Dendritic cell treated with granulocyte-macrophage colony-stimulating factor and Interleukin-4, amounts not matched to agents 40 ng/mL and 50 ng/mL, for 4 days (primary cell): ENCODE measurements around the gene HTR4.

Experiments
- H3K27ac Mint-ChIP-seq: one replicate; pipeline ENCODE4 v1.8.0; 2022; ENCODE audit warnings: mild to moderate bottlenecking, mixed read lengths
- H3K27me3 Mint-ChIP-seq: one replicate; pipeline ENCODE4 v1.8.0; 2022; ENCODE audit warnings: mild to moderate bottlenecking, mixed read lengths
- H3K36me3 Mint-ChIP-seq: one replicate; pipeline ENCODE4 v1.8.0; 2022; ENCODE audit warnings: low read depth, mixed read lengths
- H3K4me1 Mint-ChIP-seq: one replicate; pipeline ENCODE4 v1.8.0; 2022; ENCODE audit warnings: low read depth, mixed read lengths
- H3K4me3 Mint-ChIP-seq: one replicate; pipeline ENCODE4 v1.8.0; 2022; ENCODE audit warnings: mild to moderate bottlenecking, moderate library complexity, mixed read lengths
- H3K9me3 Mint-ChIP-seq: one replicate; pipeline ENCODE4 v1.8.0; 2022; ENCODE audit warnings: mixed read lengths
- intact Hi-C: fragments of 100-400 bp; cut with micrococcal nuclease; formaldehyde crosslinking; loops from one replicate; pipeline ENCODE4 v1.15.0; 2022

Gene HTR4

DNA sequence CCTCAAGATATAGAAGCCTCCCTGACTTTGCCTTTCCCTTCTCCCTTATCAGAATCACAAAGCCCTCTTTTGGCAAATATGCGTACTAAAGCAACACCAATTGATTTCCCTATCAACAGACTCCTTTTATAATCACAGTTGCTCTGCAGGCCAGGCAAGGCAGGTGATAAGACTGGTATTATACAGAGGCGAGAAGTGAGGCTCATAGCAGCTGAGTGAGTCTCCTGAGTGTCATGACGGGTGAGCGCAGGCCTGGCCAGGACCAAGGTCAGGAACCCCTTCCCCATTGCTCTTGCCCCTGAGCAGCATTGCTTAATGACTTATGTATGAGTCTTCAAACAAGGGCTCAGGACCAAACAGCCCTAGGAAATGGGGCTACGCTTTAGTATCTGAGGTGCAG, 199.8 kb downstream of the HTR4 start:
- H3K4me3 Mint-ChIP-seq = no peak overlapping the region
- H3K4me1 Mint-ChIP-seq = no peaks in the 10 kb centered on the region
- intact Hi-C loops = no loop called here
- no peaks in the 10 kb centered on the region for H3K9me3 Mint-ChIP-seq
- no peaks in the 10 kb centered on the region for H3K36me3 Mint-ChIP-seq
- peaks cover 1% of the 10 kb centered on the region for H3K27me3 Mint-ChIP-seq
- H3K27ac Mint-ChIP-seq = no peak overlapping the region

DNA sequence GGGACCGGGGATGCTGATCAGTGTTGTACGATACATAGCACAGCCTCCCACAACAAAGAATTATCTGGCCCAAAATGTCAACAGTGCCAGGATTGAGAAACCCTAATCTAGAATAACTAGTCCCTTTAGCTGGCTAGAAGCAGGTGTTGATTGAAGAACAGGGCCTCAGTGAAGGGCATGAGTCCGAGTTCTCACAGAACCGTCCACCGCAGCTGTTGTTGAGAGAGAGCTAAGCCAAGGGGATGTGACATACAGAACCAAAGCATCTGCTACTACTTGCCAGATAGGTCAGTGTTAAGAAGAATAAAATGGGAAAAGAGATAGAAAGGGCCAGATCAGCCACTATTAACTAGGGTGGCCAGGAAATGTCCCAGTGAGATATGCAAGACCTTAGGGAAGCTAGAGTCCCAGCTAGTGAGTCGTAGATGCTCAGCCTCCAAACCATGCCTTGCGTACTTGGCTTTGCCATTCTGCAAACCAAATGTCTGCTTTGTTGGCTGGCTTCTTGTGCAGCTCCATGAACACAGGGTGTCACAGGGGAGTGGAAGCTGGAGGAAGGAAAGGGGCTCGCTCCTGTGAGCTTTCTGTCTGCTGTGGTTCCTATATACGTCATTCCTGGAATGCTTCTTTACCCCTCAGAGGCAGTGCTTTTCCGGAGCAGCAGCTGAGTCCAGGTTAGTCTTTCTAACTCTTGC, 201.7 kb downstream of the HTR4 start:
- no peaks in the 10 kb centered on the region for H3K4me1 Mint-ChIP-seq
- no peak overlapping the region for H3K27ac Mint-ChIP-seq
- H3K27me3 Mint-ChIP-seq = no peaks in the 10 kb centered on the region
- intact Hi-C loops = no loop called here
- no peaks in the 10 kb centered on the region for H3K36me3 Mint-ChIP-seq
- no peak overlapping the region for H3K4me3 Mint-ChIP-seq
- H3K9me3 Mint-ChIP-seq = no peaks in the 10 kb centered on the region

DNA sequence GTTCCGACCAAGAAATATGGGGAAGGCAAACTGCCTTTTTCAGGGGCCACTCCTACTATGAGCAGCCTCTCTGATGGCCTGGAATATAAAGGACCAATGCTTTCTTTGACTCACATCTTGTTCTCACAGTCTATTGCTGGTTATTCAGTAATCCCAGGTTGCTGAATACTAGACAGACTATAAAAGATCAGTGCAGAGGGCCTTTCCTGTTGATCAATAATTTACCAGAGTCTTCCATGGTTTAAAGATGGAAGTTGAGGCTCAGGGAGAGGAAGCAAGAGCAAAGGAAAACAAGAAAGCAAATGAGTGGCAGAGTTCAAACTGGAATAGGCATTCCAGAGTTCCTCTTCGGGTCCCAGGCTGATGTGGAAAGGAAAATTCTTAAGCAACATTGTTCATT, 207.7 kb downstream of the HTR4 start:
- Mint-ChIP-seq H3K27ac (no peak overlapping the region), H3K4me1 (no peaks in the 10 kb centered on the region), H3K27me3 (no peaks in the 10 kb centered on the region), H3K4me3 (no peak overlapping the region), H3K36me3 (peaks cover 24% of the 10 kb centered on the region), H3K9me3 (no peaks in the 10 kb centered on the region)
- intact Hi-C loops = loop anchor here (5.0 to 10.0 kb wide), 2 partner anchors 668 to 821 kb away; no protein-coding TSS in a partner anchor

DNA sequence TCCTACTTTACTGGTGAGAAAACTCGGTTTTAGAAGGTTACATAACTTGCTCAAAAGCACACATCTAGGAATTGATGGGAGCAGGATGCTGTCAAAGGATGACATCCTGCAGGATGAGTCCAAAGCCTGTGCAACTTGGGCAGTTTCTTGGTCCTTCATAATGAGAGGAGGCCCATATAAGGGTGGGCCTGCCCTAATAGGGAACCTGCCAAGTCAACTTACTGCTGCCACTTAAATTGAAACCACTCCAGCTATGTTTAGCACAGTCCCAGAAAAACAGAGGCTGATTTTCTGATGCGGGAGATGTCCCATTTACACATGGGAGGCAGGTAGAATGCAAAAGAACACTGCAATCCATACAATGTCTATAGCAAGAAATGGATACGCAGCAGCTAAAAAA, 208.7 kb downstream of the HTR4 start:
- Mint-ChIP-seq H3K9me3 (no peaks in the 10 kb centered on the region), H3K4me3 (no peak overlapping the region), H3K4me1 (no peaks in the 10 kb centered on the region), H3K27me3 (no peaks in the 10 kb centered on the region), H3K36me3 (peaks cover 33% of the 10 kb centered on the region), H3K27ac (no peak overlapping the region)
- intact Hi-C loops = loop anchor here (2.0 to 10.0 kb wide), 3 partner anchors 37 to 822 kb away; no protein-coding TSS in a partner anchor

DNA sequence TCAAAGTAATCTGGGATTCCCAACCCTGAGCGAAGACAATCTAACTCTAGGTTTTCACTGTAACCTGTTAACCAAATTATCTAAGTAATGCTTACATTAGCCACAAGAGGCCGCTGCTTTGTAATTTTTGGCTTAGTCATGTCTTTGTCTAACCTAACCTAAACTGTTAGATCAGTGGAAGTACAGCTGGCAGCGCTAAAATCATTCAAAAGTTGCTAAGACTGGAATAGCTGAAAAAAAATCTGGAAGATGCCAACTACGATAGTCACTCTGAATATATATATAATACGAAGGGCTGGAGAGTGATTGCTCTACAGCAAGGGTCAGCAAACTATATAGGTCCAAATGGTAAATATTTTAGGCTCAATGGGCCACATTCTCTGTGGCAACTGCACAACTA, 210.3 kb downstream of the HTR4 start:
- Mint-ChIP-seq H3K27me3 (no peaks in the 10 kb centered on the region), H3K4me3 (no peak overlapping the region), H3K27ac (no peak overlapping the region), H3K4me1 (no peaks in the 10 kb centered on the region), H3K36me3 (peaks cover 49% of the 10 kb centered on the region), H3K9me3 (no peaks in the 10 kb centered on the region)
- intact Hi-C loops = loop anchor here (1.0 to 10.0 kb wide), 4 partner anchors 39 to 671 kb away; no protein-coding TSS in a partner anchor

DNA sequence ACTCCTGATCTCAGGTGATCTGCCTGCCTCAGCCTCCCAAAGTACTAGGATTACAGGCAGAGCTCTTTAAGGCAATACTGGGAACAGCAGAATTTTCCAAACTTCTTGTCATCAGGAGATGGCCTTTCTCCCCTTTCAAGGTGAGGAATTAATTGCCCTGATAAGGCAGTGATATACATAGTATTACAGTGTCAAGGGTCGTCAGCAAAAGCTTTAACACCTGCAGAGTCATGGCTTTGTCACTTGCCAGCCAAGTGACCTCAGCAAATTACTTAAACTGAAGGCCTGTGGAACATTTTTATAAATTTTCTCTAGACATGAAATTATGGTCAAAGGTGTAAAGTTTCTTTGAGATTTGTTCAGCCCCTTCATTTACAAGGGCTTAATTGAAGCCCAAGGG, 211.1 kb downstream of the HTR4 start:
- Mint-ChIP-seq H3K4me1 (no peaks in the 10 kb centered on the region), H3K27me3 (no peaks in the 10 kb centered on the region), H3K27ac (no peak overlapping the region), H3K9me3 (no peaks in the 10 kb centered on the region), H3K4me3 (no peak overlapping the region), H3K36me3 (peaks cover 56% of the 10 kb centered on the region)
- intact Hi-C loops = loop anchor here (10.0 kb wide), 1 partner anchor 672 kb away; no protein-coding TSS in a partner anchor

DNA sequence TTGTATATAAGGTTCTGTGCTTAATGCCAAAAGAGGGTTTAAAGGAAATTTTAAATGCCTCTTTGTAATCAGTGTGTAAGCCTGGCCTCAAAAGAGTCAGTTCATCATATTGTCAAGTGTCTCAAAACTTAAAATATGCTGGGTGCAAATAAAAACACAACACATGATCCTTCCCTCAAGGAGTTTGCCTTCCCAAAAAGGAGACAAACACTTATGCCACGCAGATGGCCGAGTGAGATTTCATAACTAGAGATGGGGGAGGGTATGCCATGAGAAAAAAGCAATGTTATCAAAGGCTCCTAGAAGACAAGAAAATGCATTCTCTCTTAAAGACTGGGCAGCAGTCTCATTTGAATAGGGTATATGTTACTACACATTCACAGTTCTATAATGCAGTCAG, 215.4 kb downstream of the HTR4 start:
- Mint-ChIP-seq H3K4me1 (no peaks in the 10 kb centered on the region), H3K4me3 (no peak overlapping the region), H3K9me3 (no peaks in the 10 kb centered on the region), H3K27ac (no peak overlapping the region), H3K27me3 (no peaks in the 10 kb centered on the region), H3K36me3 (peaks cover 96% of the 10 kb centered on the region)
- intact Hi-C loops = no loop called here

DNA sequence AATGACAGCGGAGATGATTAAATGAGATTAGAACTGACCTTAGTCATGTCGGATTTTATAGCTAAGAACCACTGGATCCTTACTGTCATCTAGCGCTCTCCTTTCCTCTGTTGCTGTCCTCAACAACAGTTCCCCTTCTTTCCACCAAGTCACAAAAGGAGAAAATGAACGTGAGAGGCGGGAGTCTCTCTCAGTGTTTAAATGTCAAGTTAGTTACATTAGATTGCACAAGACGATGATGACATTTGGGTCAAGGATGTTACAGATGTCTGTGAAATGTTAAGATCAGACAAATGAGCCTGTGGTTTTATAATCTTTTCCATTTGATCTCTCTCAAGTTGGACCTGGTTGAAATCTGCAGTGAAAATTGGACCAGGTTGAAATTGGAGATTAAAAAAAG, 217.1 kb downstream of the HTR4 start:
- no peaks in the 10 kb centered on the region for H3K27me3 Mint-ChIP-seq
- intact Hi-C loops = no loop called here
- H3K4me3 Mint-ChIP-seq = no peak overlapping the region
- no peaks in the 10 kb centered on the region for H3K9me3 Mint-ChIP-seq
- no peaks in the 10 kb centered on the region for H3K4me1 Mint-ChIP-seq
- H3K36me3 Mint-ChIP-seq = peaks cover 94% of the 10 kb centered on the region
- H3K27ac Mint-ChIP-seq = no peak overlapping the region

DNA sequence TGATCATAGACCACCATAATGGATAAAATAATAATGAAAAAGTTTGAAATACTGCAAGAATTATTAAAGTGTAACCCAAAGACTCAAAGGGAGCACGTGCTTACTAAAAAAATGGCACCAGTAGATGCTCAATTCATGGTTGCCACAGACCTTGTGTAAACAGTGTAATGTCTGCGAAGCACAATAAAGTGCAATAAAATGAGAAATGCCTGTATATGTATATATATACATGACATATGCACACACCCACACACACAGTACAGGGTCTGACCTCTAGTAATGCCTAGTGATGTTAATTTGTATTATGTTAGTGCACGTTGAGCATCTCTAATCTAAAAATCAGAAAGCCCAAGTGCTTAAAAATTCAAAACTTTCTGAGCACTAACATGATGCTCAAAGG, 218.3 kb downstream of the HTR4 start:
- H3K9me3 Mint-ChIP-seq = no peaks in the 10 kb centered on the region
- H3K4me1 Mint-ChIP-seq = no peaks in the 10 kb centered on the region
- H3K36me3 Mint-ChIP-seq = peaks cover 93% of the 10 kb centered on the region
- no peaks in the 10 kb centered on the region for H3K27me3 Mint-ChIP-seq
- intact Hi-C loops = no loop called here
- no peak overlapping the region for H3K27ac Mint-ChIP-seq
- no peak overlapping the region for H3K4me3 Mint-ChIP-seq

DNA sequence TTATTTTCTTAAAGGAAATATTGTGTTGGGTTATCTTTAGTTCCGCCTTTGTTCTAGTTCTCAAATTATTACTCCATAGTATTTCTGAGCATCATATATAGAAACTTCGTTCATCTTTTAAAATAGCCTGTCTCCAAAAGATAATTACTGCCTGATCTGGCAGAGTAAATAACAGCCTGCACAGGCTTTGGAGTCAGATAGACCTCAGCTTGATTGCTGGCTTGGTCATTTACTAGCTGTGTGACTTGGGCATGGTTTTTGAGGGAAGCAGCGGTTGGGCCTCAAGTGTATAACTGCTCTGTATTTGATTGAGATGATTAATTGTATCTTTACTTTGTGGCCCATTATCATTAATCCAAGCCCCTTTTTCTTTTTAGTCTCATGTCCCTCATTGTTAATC, 220.5 kb downstream of the HTR4 start:
- H3K4me3 Mint-ChIP-seq = no peak overlapping the region
- intact Hi-C loops = no loop called here
- H3K9me3 Mint-ChIP-seq = no peaks in the 10 kb centered on the region
- no peak overlapping the region for H3K27ac Mint-ChIP-seq
- peaks cover 91% of the 10 kb centered on the region for H3K36me3 Mint-ChIP-seq
- no peaks in the 10 kb centered on the region for H3K27me3 Mint-ChIP-seq
- H3K4me1 Mint-ChIP-seq = no peaks in the 10 kb centered on the region
